GM21619 (cell line): ENCODE results near the gene HS3ST3B1.
A peak's percentile ranks its signal among the peaks of the same experiment; 100 is the strongest.

Experiments used
- ATAC-seq: cut with Tn5 transposase; IDR thresholded peaks from one replicate; pipeline ENCODE4 v1.9.1; 2021; ENCODE audit not compliant: unreplicated experiment

HS3ST3B1 gene

DNA sequence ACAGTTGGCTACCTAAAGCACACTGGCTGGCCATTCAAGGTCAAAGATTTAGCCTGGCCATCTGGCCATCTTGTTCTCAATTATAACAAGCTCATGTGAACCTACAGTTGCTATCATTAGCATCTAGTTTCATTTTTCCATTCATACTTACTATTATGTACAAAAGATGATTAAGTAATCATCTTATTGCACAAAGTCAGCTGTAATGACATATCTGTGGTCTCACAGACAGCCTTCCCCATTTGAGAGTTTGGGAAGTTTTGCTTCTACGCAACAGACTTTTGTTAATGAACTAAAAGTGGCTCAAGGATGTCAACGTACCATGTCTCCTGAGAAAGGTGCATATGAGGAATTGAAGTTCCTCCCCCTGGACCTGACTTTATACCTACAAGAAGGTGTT, 51.3 kb downstream of the HS3ST3B1 start:
- no peak for ATAC-seq

DNA sequence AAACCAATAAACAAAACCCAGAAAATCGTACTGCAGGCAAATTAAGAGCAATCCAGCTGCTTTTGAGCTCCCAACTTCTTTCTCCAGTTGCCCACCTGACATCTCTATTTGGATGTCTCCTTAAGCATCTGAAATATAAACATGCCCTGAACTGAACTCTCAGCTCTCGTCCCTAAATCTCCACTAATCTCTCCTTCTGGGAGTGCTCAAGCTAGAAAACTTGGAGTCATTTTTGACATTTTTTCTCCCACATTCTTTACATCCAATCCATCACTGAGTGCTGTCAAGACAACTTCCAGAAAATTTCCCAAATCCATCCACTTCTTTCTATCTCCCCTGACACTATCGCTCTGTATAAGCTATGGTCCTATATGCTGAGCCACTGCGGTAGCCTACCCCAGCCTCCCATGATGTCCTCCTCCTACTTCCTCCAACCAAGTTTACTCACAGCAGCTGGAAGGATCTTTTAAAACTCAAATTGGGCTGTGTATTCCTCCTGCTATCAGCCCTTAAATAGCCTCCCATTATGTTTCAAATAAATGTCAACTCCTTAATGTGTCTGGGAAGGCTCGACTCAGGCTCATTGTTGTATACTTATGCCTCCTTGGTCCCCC, 53.1 kb downstream of the HS3ST3B1 start:
- ATAC-seq = no peak

DNA sequence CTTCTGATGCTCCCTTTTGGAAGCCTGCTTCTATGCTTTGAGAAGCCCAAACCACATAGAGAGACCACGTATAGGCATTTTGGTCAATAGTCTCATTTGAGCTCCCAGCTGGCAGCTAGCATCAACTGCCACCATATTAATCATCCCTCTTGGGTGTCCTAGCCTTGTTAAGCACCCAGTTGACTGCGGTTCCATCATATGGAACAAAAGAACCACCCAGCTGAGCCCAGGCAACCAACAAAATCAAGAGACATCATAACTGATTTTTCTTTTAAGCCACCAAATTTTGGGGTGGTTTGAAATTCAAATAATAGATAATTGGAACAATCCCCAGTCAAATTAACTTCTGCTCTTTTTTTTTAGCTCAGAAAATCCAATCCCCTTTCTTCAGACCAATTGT, 53.9 kb downstream of the HS3ST3B1 start:
- no peak for ATAC-seq

DNA sequence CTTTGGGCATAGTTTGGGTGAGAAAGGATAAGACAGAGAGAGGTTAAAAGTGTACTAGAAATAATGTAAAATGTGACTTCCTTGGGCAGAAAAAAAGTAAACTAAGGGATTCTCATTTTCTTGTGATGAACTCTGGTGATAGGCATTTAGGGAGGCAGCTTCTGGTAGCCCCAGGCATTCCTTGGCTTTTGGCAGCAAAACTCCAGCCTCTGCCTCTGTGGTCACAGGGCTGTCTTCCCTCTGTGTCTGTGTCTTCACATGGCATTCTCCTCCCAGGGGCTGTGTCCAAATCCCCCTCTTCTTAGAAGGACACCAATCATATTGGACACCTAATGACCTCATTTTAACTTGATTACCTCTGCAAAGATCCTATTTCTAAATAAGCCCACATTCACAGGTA, 54.7 kb downstream of the HS3ST3B1 start:
- ATAC-seq = no peak

DNA sequence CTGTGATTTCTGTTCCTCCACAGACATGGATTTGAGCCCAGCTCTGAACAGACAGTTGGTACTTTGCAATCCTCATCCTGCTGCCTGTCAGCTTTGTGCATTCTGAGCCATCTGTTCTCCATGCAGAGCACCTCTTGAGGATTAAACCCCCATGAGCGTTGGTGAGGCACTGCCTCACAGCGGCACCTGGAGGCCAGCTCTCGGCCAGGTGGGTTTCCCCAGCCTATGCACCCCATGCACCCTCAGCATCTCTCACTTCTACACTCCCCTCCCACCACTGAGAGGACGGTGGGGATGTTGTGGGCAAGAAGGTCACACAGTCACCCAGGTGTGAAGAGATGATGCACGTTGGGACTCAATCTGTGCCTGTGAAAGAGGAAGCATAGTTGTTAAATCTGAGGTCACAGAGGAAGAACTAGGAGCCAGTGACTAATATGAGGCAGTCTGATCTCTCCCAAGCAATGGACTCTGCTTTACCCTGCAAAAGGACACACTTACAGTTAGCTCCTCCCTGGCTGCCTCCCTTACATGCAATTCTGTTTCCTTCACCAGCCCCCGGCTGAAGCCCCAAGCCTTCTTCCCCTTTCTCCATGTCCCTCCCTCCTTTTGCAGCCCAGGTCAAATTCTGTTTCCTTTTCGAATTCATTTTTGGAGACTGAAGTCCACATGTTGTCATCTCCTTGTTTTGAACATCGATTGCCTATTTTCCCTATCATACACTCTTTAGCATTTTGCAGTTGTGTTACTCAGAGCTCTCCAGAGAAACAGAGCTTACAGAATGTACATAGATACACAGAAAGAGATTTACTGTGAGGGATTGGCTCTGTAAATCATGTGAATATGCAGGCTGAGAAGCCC, 58.5 kb downstream of the HS3ST3B1 start:
- ATAC-seq = peak; percentile 99

DNA sequence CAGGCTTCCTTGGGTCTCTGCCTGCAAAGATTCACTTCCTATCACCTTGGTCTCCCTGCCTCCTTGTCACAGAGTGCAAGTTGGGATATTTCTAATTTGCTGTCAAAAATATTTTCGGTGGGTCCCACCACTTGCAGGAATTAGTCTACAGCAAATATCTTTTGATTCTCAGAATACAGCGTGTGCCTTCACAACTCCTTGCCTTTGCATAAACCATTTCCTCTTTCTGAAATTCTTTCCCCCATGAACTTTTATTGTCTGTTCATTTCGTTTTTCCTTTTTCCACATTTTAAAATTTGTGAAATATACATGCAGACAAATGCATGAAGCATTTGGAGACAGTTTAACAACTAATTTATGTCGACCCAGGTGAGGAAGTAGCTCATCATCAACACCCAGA, 60.0 kb downstream of the HS3ST3B1 start:
- no peak for ATAC-seq

DNA sequence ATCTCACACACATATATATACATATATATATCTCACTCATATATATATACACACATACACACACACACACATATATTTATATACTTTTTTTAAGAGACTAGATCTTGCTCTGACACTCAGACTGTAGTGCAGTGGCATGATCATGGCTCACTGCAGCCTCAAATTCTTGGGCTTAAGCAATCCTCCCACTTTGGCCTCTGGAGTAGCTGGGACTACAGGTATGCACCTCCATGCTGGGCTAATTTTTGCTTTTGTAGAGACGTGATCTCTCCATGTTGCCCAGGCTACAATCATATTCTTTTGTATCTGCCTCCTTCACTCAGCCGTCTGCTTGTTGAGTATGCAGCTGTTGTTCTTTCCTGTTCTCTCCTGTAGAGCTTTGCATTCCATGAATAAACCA, 60.6 kb downstream of the HS3ST3B1 start:
- no peak for ATAC-seq

DNA sequence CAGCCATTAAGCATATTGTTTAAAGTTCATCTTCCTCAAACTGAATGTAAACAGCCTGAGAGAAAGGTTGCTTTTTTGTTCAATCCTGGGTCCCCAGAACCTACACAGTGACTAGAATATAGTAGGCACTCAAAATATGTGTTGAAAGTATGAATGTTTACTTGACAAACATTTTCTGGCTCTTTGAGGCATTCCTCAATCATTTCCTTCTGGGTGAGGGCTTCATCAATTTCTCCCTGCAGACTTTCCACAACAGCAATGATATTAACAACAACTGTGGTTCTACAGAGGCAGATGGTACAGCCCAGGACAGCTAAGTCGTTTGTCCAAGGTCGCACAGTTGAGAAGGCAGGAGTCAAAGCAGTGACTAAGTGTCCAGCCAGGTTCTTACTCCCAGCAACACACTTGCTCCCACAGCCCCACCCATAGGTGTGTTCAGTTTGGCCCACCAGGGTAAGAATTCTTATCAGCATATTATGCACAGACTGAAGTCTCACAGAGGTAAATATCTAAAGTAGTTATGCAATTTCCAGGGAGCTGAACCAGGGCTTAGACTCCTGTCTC, 61.1 kb downstream of the HS3ST3B1 start:
- no peak for ATAC-seq

DNA sequence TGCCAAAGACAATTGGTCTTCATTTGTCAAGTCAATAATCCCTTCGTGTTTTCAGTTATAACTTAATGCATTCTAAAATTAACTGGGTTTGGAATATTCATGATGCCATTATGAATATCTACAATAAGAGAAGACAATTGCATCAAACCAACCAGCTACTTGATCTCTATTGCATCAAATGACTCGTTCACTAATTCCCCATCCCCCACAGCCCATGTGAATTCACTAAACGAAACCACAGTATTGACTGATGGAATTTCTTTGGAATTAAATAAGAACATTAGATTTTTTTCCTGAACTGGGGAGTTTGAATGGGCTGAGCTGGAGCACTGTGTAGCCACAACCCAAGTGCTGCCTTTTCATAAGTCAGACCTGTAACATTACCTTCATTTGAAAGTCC, 65.3 kb downstream of the HS3ST3B1 start:
- no peak for ATAC-seq

DNA sequence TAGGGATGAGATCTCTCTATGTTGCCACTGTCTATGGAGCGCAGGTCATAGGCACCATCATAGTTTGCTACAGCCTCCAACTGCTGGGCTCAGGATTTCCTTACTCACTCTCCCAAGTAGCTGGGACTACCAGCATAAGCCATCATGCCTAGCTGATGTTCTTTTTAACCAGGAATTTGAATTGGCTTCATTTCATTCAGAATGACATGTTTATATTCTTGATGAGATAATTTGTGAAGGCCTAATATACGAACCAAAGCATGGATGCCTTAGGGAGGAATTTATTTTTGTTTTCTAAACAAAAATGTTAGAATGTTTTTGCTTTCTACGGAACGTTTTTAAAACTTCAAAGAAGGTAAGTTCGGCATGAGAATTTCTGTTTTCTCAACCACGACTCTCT, 71.6 kb downstream of the HS3ST3B1 start:
- no peak for ATAC-seq

DNA sequence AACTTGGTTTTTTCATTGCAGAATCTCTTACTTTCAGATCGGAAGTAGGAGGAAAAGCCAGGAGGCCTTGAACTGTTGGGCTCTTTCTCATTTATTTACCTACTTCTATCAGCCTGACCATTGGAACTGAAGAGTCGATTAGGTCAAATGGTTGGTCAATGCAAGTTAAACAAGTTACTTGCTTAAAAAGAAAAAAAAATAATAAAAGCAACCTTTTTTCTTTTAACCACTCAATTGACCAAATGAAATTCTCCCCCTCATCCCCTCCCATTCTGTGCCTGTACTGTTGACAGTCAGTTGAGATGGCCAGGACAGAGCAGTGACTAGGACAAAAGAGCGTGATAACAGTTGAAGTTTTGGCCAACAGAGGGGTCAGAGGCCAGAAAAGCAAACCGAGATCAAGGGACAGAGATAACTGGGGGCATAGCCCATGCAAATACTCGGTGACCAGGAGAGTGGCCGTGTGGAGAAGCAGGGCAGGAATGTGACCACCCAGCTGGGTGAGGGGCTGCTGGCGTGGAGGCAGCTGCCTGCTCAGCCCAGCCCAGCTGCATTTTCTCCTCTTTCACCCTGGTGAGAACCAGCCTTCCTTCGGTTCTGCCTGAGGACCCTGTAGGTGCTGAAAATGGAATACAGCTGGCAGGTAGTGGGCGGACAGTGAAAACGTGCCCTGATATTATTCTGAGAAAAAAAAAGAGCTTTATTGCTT, 72.2 kb downstream of the HS3ST3B1 start:
- ATAC-seq = no peak

DNA sequence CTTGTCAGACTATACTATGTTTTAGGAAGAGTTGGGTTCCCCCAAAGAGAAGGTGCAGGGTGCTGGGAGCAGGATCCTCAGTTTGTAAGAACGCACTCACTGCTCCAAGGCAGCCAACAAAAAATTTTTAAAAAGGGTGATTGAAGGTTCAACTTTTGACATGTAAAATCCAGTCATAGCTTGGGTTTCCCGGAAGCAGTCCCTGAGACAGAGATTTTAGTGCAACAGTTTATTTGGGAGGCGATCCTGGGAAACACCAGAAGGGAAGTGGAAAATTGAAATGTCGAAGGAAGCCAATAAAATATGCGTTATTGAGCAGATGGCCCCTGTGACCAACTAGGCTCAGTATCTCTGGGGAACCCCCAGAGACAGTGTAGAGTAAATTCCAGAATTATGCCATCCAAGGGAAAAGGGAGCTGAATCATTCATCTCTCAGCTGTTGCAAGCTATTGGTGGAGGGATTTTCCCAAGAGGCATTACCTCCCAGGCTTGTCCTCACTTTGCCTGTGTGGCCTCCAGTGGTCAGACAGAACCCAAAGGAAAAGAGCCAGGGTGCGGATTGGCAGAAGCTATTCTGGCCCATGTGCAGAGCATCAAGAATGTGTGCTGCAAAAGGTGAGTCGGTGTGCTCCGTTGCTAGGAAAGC, 72.9 kb downstream of the HS3ST3B1 start:
- ATAC-seq = no peak

DNA sequence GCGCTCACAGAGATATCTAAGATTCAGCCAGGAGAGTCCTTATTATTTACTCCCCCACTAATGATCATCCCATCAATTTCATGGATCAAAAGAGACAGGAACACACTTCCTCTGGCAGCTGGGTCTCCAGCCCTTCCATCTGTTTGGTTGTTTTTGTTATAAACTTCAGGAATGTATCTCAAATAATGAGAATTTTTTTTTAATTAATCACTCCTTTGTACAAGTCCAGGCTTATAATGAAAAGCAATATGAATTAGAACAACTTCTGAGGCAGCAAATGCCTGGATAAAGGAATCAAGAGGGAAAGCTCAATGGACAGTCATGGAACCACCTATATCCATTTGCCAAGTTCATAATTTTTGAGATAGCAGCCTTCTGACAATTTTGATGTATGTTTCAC, 73.4 kb downstream of the HS3ST3B1 start:
- no peak for ATAC-seq

DNA sequence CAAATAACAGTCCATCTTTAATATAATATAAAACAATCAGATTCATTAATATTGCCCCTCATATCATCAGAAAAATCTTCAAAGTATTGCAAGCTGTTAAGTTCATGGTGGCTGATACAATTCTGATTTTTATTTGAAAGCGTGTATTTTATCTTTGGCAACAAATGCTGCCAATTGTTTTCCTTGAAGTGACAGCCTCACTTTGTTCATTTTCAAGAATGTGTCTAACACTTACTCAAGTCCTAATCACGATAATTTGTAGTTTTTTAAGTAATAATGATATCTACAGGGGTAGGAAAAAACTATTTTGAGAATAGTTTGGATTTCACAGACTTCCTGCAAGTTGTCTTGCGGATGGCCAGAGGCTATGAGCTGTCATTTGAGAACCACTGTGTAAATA, 75.8 kb downstream of the HS3ST3B1 start:
- ATAC-seq = no peak

DNA sequence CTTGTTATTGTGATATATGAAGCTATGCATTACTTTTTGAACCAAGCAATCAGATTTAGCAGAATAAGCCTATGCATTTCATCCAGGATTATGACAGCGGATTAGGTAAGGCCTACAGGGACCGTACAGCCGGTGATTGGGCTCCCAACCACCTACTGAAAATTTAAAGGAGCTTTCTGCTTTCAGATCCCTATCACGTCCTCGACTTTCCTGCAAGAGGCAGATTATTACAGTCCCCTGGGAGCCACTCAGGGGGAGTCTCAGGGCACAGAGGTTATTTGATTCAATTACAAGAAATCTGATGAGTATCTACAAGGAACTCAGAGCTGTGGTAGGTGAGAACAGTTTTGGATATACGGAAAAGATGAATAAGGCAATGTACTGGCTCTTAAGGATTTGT, 80.7 kb downstream of the HS3ST3B1 start:
- no peak for ATAC-seq

DNA sequence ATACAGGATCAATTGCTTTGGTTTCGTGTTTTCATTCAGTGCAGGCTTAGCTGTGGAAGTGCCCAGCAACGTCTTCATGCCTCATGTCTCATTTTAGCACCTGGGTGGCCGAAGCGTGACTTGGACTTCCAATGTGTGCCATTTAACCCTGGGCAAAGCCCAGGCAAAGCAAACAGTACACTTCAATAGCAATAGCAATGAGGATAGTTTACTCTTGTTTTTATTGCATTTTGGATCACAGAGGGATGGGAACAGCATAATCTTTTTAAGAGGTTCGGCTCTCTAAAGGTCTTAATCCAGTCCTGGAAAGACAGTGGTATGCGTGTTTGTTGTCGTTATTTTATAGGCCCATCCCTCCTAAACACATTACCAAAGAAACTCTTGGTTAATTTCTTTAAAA, 86.2 kb downstream of the HS3ST3B1 start:
- no peak for ATAC-seq

DNA sequence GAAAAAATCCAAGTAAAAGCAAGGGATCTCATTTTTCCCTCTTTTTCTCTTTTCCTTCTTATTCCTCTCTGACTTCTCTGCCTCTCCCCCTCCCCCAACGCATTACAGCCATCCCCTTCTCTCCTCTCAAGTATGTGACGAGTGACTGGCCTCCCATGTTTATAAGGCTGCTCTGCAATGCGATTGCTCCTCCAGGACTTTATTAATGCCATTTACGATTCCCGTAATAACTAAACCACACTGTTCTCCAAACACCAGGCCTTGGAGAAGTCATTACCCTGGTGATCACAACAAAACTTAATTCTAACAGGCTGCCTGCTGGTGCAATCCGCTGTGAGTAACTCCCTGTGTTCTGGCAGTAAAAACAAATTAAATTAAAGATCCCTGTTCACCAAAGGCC, 88.8 kb downstream of the HS3ST3B1 start:
- ATAC-seq = no peak

DNA sequence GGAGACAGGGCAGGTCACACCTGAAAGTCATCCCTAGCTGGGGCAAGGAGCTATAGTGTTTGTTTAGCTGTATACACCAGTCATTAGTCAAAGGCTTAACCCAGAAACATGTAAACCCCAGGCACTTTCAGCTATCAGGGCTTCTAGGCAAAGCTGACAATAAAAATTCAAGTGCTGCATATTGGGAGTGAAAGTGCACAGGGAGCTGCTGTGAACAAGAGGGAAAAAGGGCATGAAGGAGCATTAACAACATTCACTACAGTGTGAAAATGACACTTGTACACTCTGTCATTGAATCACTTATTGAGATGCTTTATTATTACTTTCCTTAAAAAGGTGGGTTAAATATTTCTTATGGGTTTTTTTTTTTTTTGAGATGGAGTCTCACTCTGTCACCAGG, 92.8 kb downstream of the HS3ST3B1 start:
- ATAC-seq = no peak

DNA sequence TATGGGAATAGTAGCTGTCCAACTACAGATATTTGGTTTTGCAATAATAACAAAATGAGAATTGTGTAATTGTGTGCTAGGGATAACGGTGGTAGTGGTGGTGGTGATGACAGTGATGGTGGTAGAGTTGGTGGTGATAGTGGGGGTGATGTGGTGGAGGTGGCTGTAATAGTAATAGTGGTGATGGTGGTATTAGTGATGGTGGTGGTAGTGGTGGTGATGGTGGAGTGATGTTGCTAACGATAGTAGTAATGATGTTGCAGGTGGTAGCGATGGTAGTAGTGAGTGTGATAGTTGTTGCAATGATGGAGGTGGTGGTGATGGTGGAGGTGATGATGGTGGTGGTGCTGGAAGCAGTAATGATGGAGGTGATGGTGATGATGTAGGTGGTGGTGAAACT, 94.4 kb downstream of the HS3ST3B1 start:
- ATAC-seq = no peak

DNA sequence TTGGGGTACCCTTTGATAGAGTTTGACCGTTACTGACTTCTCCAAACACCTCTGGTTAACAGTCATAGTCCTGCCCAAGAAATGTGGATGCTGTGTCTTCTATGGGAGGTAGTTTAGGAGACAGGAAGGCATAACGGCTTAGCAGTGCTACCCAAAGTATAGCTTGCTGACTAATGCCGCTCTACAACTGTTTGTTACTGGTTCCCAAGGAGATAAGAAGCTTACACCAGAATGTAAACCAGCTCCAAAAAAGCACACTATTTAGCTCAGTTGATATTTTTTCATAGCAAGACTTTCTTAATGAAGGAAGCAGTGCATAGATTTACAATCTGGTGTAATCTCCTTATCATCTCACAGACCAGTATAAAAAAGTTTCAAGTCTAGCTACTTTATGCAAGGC, 95.7 kb downstream of the HS3ST3B1 start:
- no peak for ATAC-seq

DNA sequence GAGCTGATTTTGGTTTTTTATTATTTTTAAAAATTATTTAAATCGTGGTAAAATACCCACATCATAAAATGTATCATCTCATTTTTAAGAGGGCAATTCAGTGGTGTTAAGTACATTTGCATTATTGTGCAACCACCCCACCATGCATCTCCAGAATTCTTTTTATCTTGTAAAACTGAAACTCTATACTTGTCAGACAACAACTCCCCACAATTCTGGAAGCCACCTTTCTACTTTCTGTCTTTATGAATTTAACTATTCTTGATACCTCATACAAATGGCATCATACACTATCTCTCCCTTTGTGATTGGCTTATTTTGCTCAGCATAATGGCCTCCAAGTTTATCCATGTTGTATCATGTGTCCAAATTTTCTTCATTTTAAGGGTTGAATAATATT, 97.9 kb downstream of the HS3ST3B1 start:
- ATAC-seq = no peak
